GM19467 (cell line): ENCODE measurements around the gene C1orf105.
"Not testable (repeated sequence)": the region's sequence is repeated elsewhere in the genome, so short reads cannot be mapped to it uniquely, and the experiment has no call there.

Source experiments
- ATAC-seq: cut with Tn5 transposase; IDR thresholded peaks from one replicate; pipeline ENCODE4 v1.9.1; 2021; ENCODE audit warnings: mild to moderate bottlenecking, moderate library complexity; ENCODE audit not compliant: unreplicated experiment

Gene C1orf105, protein sequence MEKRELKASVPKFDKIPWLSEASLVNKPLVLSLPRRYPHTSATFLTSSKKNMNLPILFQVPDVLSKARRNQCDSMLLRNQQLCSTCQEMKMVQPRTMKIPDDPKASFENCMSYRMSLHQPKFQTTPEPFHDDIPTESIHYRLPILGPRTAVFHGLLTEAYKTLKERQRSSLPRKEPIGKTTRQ

DNA sequence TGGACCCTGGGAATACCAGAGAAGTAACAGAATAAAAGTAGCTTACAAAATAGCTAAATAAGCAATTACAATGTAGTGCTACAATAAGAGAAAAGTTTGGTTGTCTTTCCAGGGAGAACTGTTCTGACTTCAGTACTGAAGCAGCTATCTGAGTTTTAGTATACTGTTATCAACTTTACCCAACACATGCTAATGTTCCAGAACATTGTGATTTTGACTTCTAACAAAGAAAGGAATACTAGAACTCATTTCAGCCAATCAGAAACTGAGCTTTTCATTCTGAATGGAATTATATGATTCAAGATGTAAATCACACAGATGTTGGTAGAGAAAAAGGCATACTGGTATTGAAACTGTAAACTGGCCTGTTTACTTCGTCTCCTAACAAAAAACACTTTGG lies at the start of gene C1orf105:
Gene C1orf105, plus strand, starts transcription at position 301 of the 400 bp plus-strand sequence. CDS start 201 bp downstream, outside the sequence.
- ATAC-seq: no peak

DNA sequence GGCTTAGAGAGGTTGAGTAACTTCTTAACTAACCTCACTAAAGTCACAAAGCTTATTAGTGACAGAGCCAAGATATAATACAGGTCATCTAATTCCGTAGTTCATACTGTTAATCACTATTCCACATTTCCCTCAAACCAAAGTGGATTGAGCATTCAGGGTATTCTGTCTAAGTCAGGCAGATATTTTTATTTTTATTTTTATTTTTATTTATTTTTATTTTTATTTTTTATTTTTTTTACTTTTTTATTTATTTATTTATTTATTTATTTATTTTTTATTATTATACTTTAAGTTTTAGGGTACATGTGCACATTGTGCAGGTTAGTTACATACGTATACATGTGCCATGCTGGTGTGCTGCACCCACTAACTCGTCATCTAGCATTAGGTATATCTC lies 48.8 kb upstream of the C1orf105 start:
- ATAC-seq: not testable (repeated sequence)

DNA sequence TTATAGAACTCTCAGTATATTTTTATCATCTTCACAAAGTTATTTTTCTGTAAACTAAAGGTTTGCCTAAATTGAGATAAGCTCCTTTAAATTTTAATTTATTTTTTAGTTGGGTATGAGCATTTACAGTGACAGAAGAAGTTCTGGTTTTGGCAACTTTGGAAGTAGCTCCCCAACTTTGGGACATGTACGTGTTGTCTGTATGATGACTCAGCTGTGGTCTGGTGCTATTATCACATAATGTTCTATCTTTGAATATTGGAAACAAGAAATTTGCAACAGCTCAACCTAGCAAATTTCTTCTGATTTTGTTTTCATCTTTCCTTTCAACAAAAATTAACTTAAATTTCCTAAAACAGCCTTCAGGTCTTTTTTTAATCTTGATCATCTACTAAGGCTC lies 46.6 kb upstream of the C1orf105 start:
- no peak for ATAC-seq

DNA sequence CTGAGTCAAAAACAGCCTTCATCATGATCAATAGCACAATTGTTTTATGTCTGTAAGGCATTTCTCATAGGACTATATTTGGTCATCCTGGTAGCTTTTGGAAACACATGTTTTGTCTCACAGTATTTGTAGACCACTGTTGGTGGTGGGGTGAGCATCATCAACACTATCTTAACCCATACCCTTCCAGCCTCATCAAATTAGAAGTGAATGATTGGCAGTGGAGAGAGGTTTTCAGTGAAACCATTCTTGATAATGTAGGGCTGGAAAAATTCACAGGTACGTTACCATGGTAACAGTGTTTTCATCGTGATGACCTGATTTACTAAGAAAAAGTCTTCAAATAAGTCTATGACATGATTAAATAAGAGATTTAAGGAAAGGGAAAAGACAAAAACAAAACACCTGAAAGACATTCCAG lies 45.3 kb upstream of the C1orf105 start:
- no peak for ATAC-seq

DNA sequence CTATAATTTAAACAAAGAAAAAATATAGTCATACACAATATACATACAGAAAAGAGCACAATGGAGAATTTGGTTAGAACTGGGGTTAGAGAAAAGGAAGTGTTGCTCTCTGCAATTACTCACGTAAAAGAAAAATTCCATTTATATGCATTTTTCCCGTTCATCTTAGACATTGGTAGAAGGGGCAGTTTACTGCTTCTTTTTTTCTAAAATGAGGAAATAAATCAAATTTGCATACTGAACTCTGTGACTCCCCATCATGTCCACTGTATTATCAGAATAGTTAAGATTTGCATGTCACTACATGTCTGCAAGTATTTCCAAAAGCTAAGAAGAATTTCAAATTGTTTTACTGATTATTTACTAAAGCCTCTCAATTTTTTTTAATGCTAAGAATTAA lies 44.1 kb upstream of the C1orf105 start:
- no peak for ATAC-seq

DNA sequence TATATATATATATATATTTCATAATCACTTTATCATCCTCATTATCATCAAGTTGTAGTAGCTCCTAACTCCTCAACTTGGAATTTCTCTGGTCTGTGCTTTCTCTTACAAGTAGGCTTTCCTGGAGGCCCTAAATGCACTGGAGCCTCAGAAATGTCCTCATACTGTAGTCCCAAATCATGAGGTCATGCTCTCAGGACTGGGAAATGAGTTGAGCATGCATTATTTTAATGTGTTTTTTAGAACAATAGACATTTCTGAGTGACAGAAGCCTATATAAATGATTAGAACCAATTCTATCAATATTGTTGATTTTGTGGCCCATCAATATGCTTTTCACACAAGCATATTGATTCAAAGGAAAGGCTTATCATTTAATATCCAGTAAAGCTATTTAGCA lies 42.9 kb upstream of the C1orf105 start:
- ATAC-seq: no peak

DNA sequence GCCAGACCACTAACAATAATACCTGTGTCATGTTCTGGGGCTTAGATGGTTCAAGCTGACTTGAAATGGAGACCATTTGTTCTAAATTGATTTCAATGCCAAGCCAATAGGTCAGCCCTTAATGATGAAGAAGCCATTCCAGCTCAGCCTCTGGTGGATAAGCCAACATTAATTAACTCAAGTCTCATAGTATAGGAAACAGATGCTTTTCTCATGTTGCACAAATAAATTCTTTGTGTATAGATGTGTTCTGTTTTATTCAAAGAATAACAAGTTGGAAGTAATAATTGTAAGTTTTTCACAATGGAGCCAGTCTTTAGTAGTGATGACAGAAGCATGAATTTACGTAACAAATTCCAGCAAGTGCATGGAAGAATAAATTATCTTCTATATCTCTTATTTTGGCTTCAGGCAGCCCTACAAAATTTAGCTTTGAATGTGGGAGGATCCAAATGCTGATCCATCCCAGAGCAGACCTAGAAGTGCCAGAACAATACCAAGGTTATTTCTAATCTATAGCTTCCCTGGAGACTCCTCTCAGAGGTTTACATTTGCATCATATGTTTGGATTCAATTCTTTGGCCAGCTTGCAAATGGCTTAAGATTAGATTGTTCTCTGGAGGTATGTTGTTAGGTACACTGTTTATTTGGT lies 42.2 kb upstream of the C1orf105 start:
- no peak for ATAC-seq

DNA sequence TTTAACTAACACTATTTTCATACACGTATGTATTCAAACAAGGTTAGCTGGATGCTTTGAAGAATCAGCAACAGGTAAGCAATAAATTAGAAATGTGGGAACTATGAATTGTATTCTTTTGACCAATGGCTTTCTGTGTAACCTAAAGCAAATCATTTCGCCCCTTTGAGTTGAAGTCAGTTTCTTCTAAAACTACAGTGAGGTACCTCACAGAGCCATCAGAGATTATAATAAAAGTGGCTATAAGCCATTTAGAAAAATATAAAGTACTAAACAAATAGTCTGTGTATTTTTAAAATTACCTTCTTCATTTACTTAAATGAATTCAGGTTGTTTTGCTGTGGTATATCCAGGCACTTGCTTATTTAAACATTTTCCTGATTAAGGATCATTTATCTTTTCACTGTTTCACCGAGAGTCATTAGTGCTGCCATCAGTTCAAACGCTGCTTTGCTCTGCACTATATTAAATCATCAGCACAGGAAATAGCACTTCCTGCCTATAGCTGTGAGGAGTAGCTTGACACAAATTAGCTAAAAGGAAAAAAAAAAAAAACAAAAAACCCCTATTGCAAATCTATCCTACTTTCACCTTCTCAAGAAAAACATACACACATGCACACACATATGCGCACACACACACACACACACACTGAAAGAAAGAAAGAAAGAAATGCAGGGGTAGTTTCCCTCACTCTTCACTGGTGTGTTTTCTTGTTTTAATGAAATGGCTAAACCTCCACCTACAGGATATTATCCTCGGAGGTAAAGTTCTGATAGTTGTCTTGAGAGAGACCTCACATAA lies 39.8 kb upstream of the C1orf105 start:
- peak; percentile 83 for ATAC-seq

DNA sequence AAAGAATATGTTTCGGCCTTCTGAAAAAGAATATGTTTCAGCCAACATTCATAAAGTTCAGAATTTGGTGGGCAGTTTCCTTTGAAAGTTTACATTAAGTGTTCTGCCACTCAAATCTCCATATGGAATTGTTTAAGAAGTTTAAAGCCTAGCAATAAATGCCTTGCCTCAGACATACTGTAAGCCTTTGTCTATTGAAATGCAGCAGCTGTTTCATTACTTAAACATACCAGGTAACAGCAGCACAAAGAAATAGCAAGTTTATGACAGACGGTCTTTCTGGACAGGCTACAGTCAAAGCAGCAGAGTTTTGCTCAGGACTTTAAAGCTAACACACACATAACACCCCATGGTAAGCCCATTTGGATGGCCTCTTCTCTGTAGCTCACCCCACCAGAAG lies 38.5 kb upstream of the C1orf105 start:
- no peak for ATAC-seq

DNA sequence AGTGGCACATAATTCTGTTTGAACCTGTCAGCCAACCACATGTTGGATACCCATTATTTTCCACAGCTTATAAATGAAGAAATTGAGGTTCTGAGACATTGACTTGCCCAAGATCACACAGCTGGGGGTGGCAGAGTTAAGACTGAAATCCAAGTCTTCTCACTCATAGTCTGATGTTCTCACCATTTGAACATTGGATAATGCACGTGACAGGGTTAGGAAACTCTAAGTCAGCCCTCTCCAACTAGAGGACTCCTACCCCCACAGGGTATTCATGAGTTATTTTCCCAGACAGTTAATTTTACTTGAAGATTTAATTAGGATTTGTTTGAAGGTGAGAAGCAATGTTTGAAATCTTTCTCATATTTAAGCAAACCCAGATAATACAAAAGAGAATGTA lies 38.1 kb upstream of the C1orf105 start:
- no peak for ATAC-seq

DNA sequence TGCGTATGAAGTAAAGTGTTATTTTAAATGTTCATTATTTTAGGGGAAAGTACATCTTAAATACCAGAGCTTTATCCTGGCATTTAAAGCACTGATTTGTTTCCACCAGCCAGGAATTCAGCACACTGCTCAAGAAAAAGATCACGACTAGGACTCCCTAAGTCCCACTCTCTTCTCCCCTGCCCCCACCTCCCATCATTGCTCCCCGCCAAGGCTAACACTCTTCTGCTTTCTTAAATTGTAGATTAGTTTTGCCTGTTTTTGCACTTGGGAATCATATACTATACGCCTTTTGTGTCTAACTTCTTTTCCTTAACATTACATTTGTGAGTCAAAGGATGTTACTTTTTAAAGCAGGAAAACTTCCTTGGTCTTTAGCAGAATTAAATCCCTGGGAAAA lies 37.5 kb upstream of the C1orf105 start:
- ATAC-seq: no peak

DNA sequence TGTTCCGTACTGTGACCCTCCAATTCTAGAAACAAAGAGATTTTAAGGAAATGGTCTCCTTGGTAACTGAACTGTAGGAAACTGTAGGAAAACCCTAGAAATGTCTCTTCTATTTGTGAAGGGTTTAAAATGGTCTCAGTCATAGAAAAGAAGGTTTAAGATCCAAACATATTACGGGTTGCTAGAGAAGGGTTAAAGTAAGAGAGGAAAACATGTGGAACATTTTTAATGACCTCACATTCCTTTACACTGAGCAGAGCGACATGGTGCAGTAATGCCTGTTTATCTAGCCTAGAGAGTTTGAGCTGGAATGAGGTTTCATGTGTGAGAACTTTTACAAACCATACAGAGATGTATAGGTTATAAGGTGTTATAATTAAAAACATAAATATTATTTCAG lies 36.9 kb upstream of the C1orf105 start:
- ATAC-seq: no peak

DNA sequence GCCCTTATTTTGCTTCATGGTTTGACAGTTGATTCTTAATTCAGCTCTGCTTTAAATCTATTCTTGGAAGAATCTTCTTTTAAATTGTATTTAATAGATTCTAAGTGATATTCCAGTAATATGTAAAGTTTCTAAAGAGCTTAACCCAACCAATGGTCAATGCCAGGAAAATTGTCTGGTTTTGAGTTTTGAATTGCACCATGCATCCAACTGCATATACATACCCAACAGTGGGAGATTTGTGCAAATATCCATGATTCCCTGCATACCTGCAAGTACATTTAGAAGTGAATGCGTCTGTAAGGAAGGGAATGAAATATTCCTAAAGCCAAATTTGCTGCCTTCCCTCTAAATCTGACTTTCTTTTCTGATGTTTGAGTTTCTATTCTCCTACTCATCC lies 35.8 kb upstream of the C1orf105 start:
- ATAC-seq: no peak

DNA sequence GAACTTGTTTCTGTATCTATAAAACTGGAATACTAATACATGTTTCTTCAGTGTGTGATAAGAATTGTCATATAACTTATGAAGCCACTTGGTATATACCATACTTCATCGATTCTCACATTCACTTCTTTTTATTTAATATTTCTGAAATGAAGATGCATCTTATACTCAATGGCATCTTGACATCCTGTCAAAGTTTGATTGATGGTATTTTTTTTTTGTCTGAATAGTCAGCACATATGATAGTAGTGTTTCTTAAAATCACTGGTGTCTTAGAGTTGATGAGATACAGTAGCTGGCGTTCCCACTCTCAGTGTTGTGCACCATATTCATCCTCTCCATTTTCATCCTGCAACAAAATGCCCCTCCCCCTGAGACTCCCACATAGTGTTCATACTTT lies 34.4 kb upstream of the C1orf105 start:
- no peak for ATAC-seq

DNA sequence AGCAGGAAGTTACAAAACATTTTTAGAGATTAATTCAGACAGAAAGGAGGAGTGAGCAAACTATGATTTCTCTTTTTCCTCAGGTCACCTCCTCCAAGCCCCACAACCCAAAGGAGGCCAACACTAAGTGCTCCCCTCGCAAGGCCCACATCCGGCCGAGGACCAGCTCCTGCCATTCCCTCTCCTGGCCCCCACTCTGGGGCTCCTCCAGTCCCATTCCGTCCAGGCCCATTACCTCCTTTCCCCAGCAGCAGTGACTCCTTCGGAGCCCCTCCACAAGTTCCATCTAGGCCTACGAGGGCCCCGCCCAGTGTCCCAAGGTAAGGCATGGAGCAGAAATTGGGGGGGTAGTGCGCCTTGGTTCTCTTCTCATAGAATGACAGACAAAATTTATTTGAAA lies 32.0 kb upstream of the C1orf105 start:
- no peak for ATAC-seq

DNA sequence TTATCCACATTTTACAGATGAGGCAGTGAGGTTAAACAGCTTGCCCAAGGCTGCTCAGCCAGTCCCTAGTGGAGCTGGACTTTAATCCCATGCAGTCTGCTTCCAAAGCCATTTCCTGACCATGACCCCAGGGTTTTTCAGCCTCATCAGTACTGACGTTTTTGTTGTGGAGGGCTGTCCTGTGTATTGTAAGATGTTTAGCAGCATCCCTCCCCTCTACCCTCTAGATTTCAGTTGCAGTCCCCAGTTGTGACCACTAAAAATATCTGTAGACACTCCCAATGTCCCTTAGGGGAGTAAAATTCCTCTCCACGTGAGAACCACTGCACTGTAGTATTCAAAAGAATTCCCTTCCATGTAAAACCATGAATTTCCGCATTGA lies 30.2 kb upstream of the C1orf105 start:
- no peak for ATAC-seq

DNA sequence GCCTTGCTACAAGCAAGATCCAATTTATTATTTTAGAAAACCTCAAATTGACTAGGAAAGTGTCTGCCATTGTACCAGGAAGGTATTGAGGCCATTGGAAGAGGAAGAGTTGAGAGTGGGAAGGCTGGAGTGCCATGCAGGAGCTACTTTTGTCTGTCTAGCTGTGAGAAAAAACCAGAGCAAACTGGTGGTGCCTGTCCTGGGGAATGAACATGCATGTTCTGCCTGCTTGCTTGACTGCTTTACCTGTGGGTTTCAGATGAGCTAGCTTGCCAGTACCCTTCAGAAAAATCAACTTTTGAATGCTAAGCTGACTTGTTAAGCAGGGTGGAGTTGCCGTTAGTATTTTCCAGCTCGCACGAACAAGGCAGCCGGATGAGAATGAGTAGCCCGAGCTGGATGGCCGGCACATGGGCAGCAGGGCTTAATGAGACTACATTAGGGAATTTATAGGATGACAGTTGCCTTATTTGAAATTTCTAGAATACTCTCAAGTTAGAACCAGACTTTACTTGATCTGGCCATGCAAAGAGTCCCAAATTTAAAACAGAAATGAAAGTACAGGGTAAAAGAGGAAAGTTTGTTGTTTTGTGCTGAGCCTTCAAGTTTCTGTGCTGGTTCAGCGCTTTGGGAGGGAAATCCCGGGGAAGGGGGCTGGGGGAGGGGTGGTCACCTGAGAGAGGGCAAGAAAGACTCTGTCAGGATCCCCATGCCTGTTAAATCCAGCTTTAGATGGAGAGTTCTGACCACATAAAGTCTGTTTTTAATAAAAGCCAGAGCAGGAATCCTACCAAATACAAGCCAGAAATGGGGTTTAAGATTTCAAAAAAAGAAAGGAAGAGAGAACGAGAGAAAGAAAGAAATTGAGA lies 29.6 kb upstream of the C1orf105 start:
- peak; percentile 63 for ATAC-seq

DNA sequence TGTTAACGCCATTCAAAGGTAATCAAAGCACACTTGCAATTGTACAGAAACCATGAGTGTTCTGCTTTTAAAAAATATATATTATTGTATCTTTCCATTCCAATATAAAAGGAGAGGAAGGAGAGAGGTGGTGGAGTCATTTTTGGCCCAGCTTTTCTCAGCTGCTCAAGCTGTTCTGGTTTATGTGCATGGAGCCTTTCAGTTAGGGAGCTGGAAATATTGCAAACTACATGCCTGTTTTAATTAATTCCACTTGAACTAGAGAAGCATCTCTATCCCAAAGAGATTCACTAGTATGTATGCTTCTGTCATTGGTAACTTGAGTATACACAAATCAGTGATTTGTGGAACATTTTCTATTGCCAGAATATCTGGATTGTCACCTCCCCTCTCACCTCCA lies 28.5 kb upstream of the C1orf105 start:
- ATAC-seq: no peak

DNA sequence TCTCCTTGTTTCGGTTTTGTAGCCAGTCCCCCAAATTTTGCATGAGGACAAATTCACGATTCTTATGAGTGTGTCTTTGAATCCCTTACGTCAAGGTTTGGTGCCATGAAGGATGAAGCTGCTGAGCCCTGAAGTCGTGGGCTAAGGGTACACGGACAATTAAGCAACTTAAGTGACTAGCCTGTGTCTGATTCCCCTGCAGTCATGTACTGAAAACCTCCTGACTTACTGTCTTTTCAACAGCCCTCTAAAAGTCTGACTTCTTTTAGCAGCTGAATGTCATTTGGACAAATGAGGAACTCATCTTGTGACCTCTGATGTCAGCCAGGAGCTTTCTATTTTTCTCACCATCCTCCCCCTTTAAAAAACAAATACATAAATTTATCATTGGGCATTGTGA lies 27.1 kb upstream of the C1orf105 start:
- ATAC-seq: no peak

DNA sequence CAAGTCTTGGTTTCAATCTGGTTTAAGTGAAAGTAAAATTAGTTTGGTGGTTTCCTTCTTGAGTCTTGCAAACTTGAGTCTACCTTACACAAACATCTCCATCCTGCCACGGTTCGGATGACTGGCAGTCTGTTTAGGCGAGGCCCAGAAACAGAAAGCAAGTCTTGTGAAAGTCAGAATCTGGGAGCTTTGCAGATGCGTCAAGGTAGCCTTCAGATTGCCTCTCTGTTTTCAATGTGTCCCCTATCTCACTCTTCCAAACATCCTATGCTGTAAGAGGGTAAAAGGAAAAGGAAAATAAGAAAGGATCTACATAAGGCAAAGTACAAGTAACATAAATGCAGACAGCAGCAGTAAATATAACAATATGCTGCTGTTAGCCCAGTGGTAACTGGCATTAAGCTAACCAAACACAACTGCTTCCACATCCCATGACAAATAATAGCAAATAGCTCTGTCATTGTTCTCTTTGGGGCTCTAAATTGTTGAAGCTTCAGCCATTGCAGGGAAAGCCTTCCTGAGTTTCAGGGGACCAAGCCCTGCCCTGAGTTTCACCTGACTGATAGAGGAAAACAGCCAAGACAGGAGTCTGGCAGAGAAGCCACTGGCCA lies 26.2 kb upstream of the C1orf105 start:
- ATAC-seq: peak; percentile 74

DNA sequence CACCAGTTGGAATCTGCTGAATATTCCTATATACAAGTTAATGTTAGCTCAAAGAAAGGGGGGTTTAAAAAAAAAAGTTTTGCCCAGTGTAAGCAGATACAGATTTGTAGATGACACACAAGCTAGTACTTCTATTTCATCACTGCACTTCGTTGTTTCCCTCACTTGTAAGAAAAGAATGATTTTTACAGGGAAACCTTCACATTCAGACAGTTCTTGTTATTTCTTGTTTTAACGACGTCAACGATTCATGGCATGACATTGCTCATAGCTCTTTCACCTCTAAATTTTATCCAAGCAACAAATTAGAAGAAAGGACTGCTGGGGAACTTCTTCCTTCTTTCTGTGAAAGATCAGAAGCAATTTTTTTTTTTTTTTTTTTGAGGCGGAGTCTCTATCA lies 25.7 kb upstream of the C1orf105 start:
- ATAC-seq: no peak
